HEK293 (cell line): Measurements from ENCODE around the gene TALDO1.

Experiments
- FEZF1 ChIP-seq: fragments of 450-650 bp; formaldehyde crosslinking; IDR thresholded peaks from 2 replicates; pipeline ENCODE4 v1.5.1; 2016; ENCODE audit warnings: missing biosample characterization, missing genetic modification characterization
- HIC1 ChIP-seq: fragments of 450-650 bp; formaldehyde crosslinking; IDR thresholded peaks from 2 replicates; pipeline ENCODE4 v1.5.1; 2016; ENCODE audit warnings: missing biosample characterization, missing genetic modification characterization
- HOXD13 ChIP-seq: sonication (generic); formaldehyde crosslinking; IDR thresholded peaks from 2 replicates; pipeline ENCODE4 v1.8.0; 2022; ENCODE audit warnings: missing genetic modification reagents, borderline replicate concordance
- KLF1 ChIP-seq: fragments of 450-650 bp; formaldehyde crosslinking; IDR thresholded peaks from 2 replicates; pipeline ENCODE4 v1.5.1; 2016; ENCODE audit warnings: missing biosample characterization, missing genetic modification characterization
- KLF8 ChIP-seq: fragments of 450-650 bp; formaldehyde crosslinking; IDR thresholded peaks from 2 replicates; pipeline ENCODE4 v1.5.1; 2016; ENCODE audit warnings: missing biosample characterization, missing genetic modification characterization
- TCF7L2 ChIP-seq: IDR thresholded peaks from 2 replicates; pipeline ENCODE4 v1.6.1; 2011; ENCODE audit warnings: low read depth, mild to moderate bottlenecking, inconsistent platforms, low read length, moderate library complexity, borderline replicate concordance
- TRIM28 ChIP-seq: IDR thresholded peaks from 2 replicates; pipeline ENCODE4 v1.6.1; 2011; ENCODE audit warnings: low read length, control low read depth, borderline replicate concordance
- ZBTB1 ChIP-seq: fragments of 450-650 bp; formaldehyde crosslinking; IDR thresholded peaks from 2 replicates; pipeline ENCODE4 v1.5.1; 2016; ENCODE audit warnings: missing biosample characterization, missing genetic modification characterization
- ZBTB17 ChIP-seq: fragments of 450-650 bp; formaldehyde crosslinking; IDR thresholded peaks from 2 replicates; pipeline ENCODE4 v1.5.1; 2016; ENCODE audit warnings: missing biosample characterization, missing genetic modification characterization
- ZBTB26 ChIP-seq: fragments of 450-650 bp; formaldehyde crosslinking; optimal IDR thresholded peaks from 2 replicates; pipeline ENCODE3; 2016; ENCODE audit warnings: missing biosample characterization, mild to moderate bottlenecking, missing genetic modification characterization
- ZBTB48 ChIP-seq: fragments of 450-650 bp; formaldehyde crosslinking; IDR thresholded peaks from 2 replicates; pipeline ENCODE4 v1.5.1; 2016; ENCODE audit warnings: missing biosample characterization, missing genetic modification characterization
- ZFP3 ChIP-seq: fragments of 450-650 bp; formaldehyde crosslinking; IDR thresholded peaks from 2 replicates; pipeline ENCODE4 v1.5.1; 2016; ENCODE audit warnings: low read depth, missing biosample characterization, missing genetic modification characterization
- ZFP69B ChIP-seq: fragments of 450-650 bp; formaldehyde crosslinking; IDR thresholded peaks from 2 replicates; pipeline ENCODE4 v1.5.1; 2016; ENCODE audit warnings: missing biosample characterization, missing genetic modification characterization
- ZNF148 ChIP-seq: fragments of 450-650 bp; formaldehyde crosslinking; IDR thresholded peaks from 2 replicates; pipeline ENCODE4 v1.5.0; 2017; ENCODE audit warnings: missing biosample characterization, missing genetic modification characterization, borderline replicate concordance
- ZNF174 ChIP-seq: fragments of 450-650 bp; formaldehyde crosslinking; IDR thresholded peaks from 2 replicates; pipeline ENCODE4 v1.5.0; 2017; ENCODE audit warnings: missing biosample characterization, mild to moderate bottlenecking, missing genetic modification characterization
- ZNF18 ChIP-seq: fragments of 450-650 bp; formaldehyde crosslinking; IDR thresholded peaks from 2 replicates; pipeline ENCODE4 v1.5.1; 2016; ENCODE audit warnings: missing biosample characterization, missing genetic modification characterization
- ZNF202 ChIP-seq: fragments of 450-650 bp; formaldehyde crosslinking; IDR thresholded peaks from 2 replicates; pipeline ENCODE4 v1.5.1; 2016; ENCODE audit warnings: missing biosample characterization, missing genetic modification characterization, borderline replicate concordance
- ZNF416 ChIP-seq: fragments of 450-650 bp; formaldehyde crosslinking; IDR thresholded peaks from 2 replicates; pipeline ENCODE4 v1.5.1; 2016; ENCODE audit warnings: missing biosample characterization, missing genetic modification characterization
- ZNF433 ChIP-seq: fragments of 450-650 bp; formaldehyde crosslinking; IDR thresholded peaks from 2 replicates; pipeline ENCODE4 v1.5.1; 2016; ENCODE audit warnings: missing biosample characterization, missing genetic modification characterization, low read depth
- ZNF513 ChIP-seq: fragments of 450-650 bp; IDR thresholded peaks from 2 replicates; pipeline ENCODE4 v1.5.1; 2018; ENCODE audit warnings: missing biosample characterization, missing genetic modification characterization
- ZNF514 ChIP-seq: fragments of 450-650 bp; formaldehyde crosslinking; IDR thresholded peaks from 2 replicates; pipeline ENCODE4 v1.5.1; 2016; ENCODE audit warnings: missing biosample characterization, missing genetic modification characterization
- ZNF561 ChIP-seq: fragments of 450-650 bp; IDR thresholded peaks from 2 replicates; pipeline ENCODE4 v1.5.1; 2018; ENCODE audit warnings: missing biosample characterization, missing genetic modification characterization, borderline replicate concordance
- ZNF571 ChIP-seq: fragments of 450-650 bp; formaldehyde crosslinking; IDR thresholded peaks from 2 replicates; pipeline ENCODE4 v1.5.0; 2017; ENCODE audit warnings: missing biosample characterization, missing genetic modification characterization
- ZNF629 ChIP-seq: fragments of 450-650 bp; formaldehyde crosslinking; IDR thresholded peaks from 2 replicates; pipeline ENCODE4 v1.5.1; 2017; ENCODE audit warnings: missing biosample characterization, missing genetic modification characterization
- ZNF639 ChIP-seq: fragments of 450-650 bp; formaldehyde crosslinking; IDR thresholded peaks from 2 replicates; pipeline ENCODE4 v1.5.1; 2016; ENCODE audit warnings: missing biosample characterization, missing genetic modification characterization
- ZNF830 ChIP-seq: fragments of 450-650 bp; IDR thresholded peaks from 2 replicates; pipeline ENCODE4 v1.5.0; 2018; ENCODE audit warnings: missing biosample characterization, missing genetic modification characterization, low read depth, mild to moderate bottlenecking, moderate library complexity
- ZXDB ChIP-seq: fragments of 450-650 bp; formaldehyde crosslinking; IDR thresholded peaks from 2 replicates; pipeline ENCODE4 v1.5.1; 2016; ENCODE audit warnings: missing biosample characterization, missing genetic modification characterization

Gene TALDO1

GRCh38 chr11:809287-810039 is 62.2 kb downstream of the TALDO1 start, which contains the start of gene RPLP2 (continued):
- TF ChIP-seq ZNF18 (tag by site-specific recombination) (no peak), HIC1 (peak; percentile 77; the same call in 1 of the 2 replicates), ZBTB17 (tag by site-specific recombination) (peak; percentile 78), ZBTB1 (no peak), ZNF561 (tag by site-specific recombination) (no peak), ZBTB26 (tag by site-specific recombination) (peak; percentile 86), ZNF629 (tag by site-specific recombination) (peak; percentile 95), ZNF513 (tag by site-specific recombination) (no peak), ZBTB48 (0 out of 2 replicates have a peak, but pooled peaks have one; percentile 45), ZFP3 (no peak), ZNF148 (tag by site-specific recombination) (no peak), ZNF639 (tag by site-specific recombination) (peak; percentile 82; the same call in 1 of the 2 replicates), ZNF514 (tag by site-specific recombination) (no peak), ZNF174 (tag by site-specific recombination) (no peak), ZXDB (peak; percentile 94), TRIM28 (no peak; the same call in 1 of the 2 replicates), ZNF433 (tag by site-specific recombination) (no peak), ZNF571 (no peak), ZNF416 (no peak), KLF8 (tag by site-specific recombination) (peak; percentile 76; the same call in 1 of the 2 replicates), ZFP69B (tag by site-specific recombination) (peak; percentile 94; the same call in 1 of the 2 replicates), HOXD13 (CRISPR knock-in tag) (no peak), ZNF830 (tag by site-specific recombination) (no peak), FEZF1 (tag by site-specific recombination) (peak; percentile 90), TCF7L2 (no peak), ZNF202 (tag by site-specific recombination) (no peak), KLF1 (tag by site-specific recombination) (peak; percentile 66)
